ENCODE measurements around the gene SERPINA3.

GRCh38 chr14:94614802-94615201 lies 2.6 kb downstream of the SERPINA3 start:
- no peak for TF ChIP-seq CTCF (conservative IDR thresholded peaks at IDR 0.05; ENCODE audit: low read depth, low read length)
- no peak for TF ChIP-seq EZH2 (IDR thresholded peaks at IDR 0.05; ENCODE audit: borderline replicate concordance, low read depth, low read length, poor library complexity, severe bottlenecking)
